H9 (cell line): ENCODE measurements around the gene LRRC38. TPM values are rescaled to one million over a fixed set of nuclear protein-coding genes. Genes with fewer than 3 reads are reported as not detected.
A peak's percentile ranks its signal among the peaks of the same experiment; 100 is the strongest.

Experiments
- DNase-seq: peaks from one replicate; pipeline ENCODE4 v3.0.0-alpha.2; 2017
- H2AFZ ChIP-seq: one replicate; pipeline ENCODE4 v1.6.1; 2013; ENCODE audit warnings: mild to moderate bottlenecking, low read length, control low read depth, moderate library complexity
- H2AK5ac ChIP-seq: 2 replicates; pipeline ENCODE4 v1.6.1; 2013; ENCODE audit warnings: low read length, control low read depth, mixed read lengths; ENCODE audit not compliant: insufficient read length
- H2BK120ac ChIP-seq: one replicate; pipeline ENCODE4 v1.6.1; 2013; ENCODE audit warnings: low read depth, mild to moderate bottlenecking, low read length, control low read depth, inconsistent platforms; ENCODE audit not compliant: poor library complexity, severe bottlenecking
- H2BK12ac ChIP-seq: 2 replicates; pipeline ENCODE4 v1.6.1; 2013; ENCODE audit warnings: low read length, control low read depth, mixed read lengths, low read depth; ENCODE audit not compliant: insufficient read length
- H2BK15ac ChIP-seq: 2 replicates; pipeline ENCODE4 v1.6.1; 2013; ENCODE audit warnings: low read depth, low read length, control low read depth
- H2BK20ac ChIP-seq: one replicate; pipeline ENCODE4 v1.6.1; 2013; ENCODE audit warnings: low read depth, mild to moderate bottlenecking, low read length, control low read depth, inconsistent platforms; ENCODE audit not compliant: poor library complexity, severe bottlenecking
- H2BK5ac ChIP-seq: 2 replicates; pipeline ENCODE4 v1.6.1; 2013; ENCODE audit warnings: low read length, control low read depth, mixed read lengths; ENCODE audit not compliant: insufficient read length
- H3K14ac ChIP-seq: 2 replicates; pipeline ENCODE4 v1.6.1; 2013; ENCODE audit warnings: low read length, control low read depth; ENCODE audit not compliant: insufficient read depth
- H3K18ac ChIP-seq: 2 replicates; pipeline ENCODE4 v1.6.1; 2013; ENCODE audit warnings: low read depth, mild to moderate bottlenecking, mixed read lengths, low read length, control low read depth; ENCODE audit not compliant: insufficient read length
- H3K23ac ChIP-seq: 2 replicates; pipeline ENCODE4 v1.6.1; 2013; ENCODE audit warnings: low read length, control low read depth, mixed read lengths, low read depth; ENCODE audit not compliant: insufficient read length
- H3K23me2 ChIP-seq: 2 replicates; pipeline ENCODE4 v1.6.1; 2013; ENCODE audit warnings: low read depth, mild to moderate bottlenecking, mixed read lengths, low read length, control low read depth; ENCODE audit not compliant: insufficient read length, poor library complexity, severe bottlenecking
- H3K27ac ChIP-seq: 2 replicates; pipeline ENCODE4 v1.5.1; 2013; ENCODE audit warnings: low read length, control low read depth, mixed read lengths, low read depth; ENCODE audit not compliant: insufficient read length
- H3K27me3 ChIP-seq: 2 replicates; pipeline ENCODE4 v1.6.1; 2013; ENCODE audit warnings: low read length, control low read depth, inconsistent platforms; ENCODE audit not compliant: insufficient read depth
- H3K4ac ChIP-seq: 2 replicates; pipeline ENCODE4 v1.6.1; 2013; ENCODE audit warnings: low read depth, mild to moderate bottlenecking, control low read depth, inconsistent platforms, low read length, moderate library complexity
- H3K4me1 ChIP-seq: 2 replicates; pipeline ENCODE4 v1.6.1; 2013; ENCODE audit warnings: low read length, control low read depth, inconsistent platforms; ENCODE audit not compliant: insufficient read depth
- H3K4me2 ChIP-seq: 2 replicates; pipeline ENCODE4 v1.6.1; 2013; ENCODE audit warnings: low read length, control low read depth, mixed read lengths; ENCODE audit not compliant: insufficient read length, insufficient read depth
- H3K56ac ChIP-seq: 2 replicates; pipeline ENCODE4 v1.6.1; 2013; ENCODE audit warnings: low read depth, mild to moderate bottlenecking, mixed read lengths, low read length, control low read depth; ENCODE audit not compliant: insufficient read length
- H3K79me1 ChIP-seq: 2 replicates; pipeline ENCODE4 v1.6.1; 2013; ENCODE audit warnings: low read depth, mild to moderate bottlenecking, moderate library complexity, low read length, control low read depth, inconsistent platforms; ENCODE audit not compliant: insufficient read depth, poor library complexity, severe bottlenecking
- H3K79me2 ChIP-seq: 2 replicates; pipeline ENCODE4 v1.6.1; 2013; ENCODE audit warnings: low read length, control low read depth, inconsistent platforms; ENCODE audit not compliant: insufficient read depth
- H3K9ac ChIP-seq: 2 replicates; pipeline ENCODE4 v1.6.1; 2013; ENCODE audit warnings: low read length, control low read depth, mixed read lengths; ENCODE audit not compliant: insufficient read length; ENCODE audit errors: extremely low read depth
- H3K9me3 ChIP-seq: one replicate; pipeline ENCODE4 v1.6.1; 2013; ENCODE audit warnings: low read depth, low read length, inconsistent platforms; ENCODE audit not compliant: control insufficient read depth
- H3T11ph ChIP-seq: one replicate; pipeline ENCODE4 v1.6.1; 2013; ENCODE audit warnings: mild to moderate bottlenecking, low read length, control low read depth, inconsistent platforms
- H4K20me1 ChIP-seq: one replicate; pipeline ENCODE4 v1.6.1; 2013; ENCODE audit not compliant: control insufficient read depth, insufficient read length, insufficient read depth
- H4K5ac ChIP-seq: 2 replicates; pipeline ENCODE4 v1.6.1; 2013; ENCODE audit warnings: low read depth, mild to moderate bottlenecking, mixed read lengths, low read length, control low read depth; ENCODE audit not compliant: insufficient read length
- H4K8ac ChIP-seq: replicated peaks from 2 replicates; pipeline ENCODE4 v1.6.1; 2013; ENCODE audit warnings: low read length, control low read depth, mixed read lengths, low read depth; ENCODE audit not compliant: insufficient read length
- H4K91ac ChIP-seq: 2 replicates; pipeline ENCODE4 v1.6.1; 2013; ENCODE audit warnings: low read depth, mild to moderate bottlenecking, moderate library complexity, mixed read lengths, low read length, control low read depth; ENCODE audit not compliant: insufficient read length
- H3K27ac Mint-ChIP-seq, 3 experiments: 2 replicates in 2 of 3; 3 replicates in 1 of 3; pipeline ENCODE4 v1.8.0; 2020 to 2021; ENCODE audit warnings: mixed read lengths in 3 of 3, mild to moderate bottlenecking in 1 of 3, moderate library complexity in 1 of 3
- H3K27me3 Mint-ChIP-seq: 2 replicates; pipeline ENCODE4 v1.8.0; 2021; ENCODE audit warnings: low read depth, mild to moderate bottlenecking, moderate library complexity, mixed read lengths
- H3K36me3 Mint-ChIP-seq, 3 experiments: 2 replicates in 2 of 3; 3 replicates in 1 of 3; pipeline ENCODE4 v1.8.0; 2020 to 2021; ENCODE audit warnings: low read depth in 3 of 3, mixed read lengths in 3 of 3; ENCODE audit not compliant: insufficient read depth in 1 of 3
- H3K4me1 Mint-ChIP-seq, 2 experiments: 2 replicates each; pipeline ENCODE4 v1.8.0; 2020; ENCODE audit warnings: mixed read lengths in 2 of 2
- H3K4me3 Mint-ChIP-seq, 2 experiments: 2 replicates in 1 of 2; 3 replicates in 1 of 2; pipeline ENCODE4 v1.8.0; 2020 to 2021; ENCODE audit warnings: mild to moderate bottlenecking in 2 of 2, mixed read lengths in 2 of 2, moderate library complexity in 1 of 2
- H3K9me3 Mint-ChIP-seq, 2 experiments: 2 replicates in 1 of 2; 3 replicates in 1 of 2; pipeline ENCODE4 v1.8.0; 2020; ENCODE audit warnings: mild to moderate bottlenecking in 2 of 2, mixed read lengths in 2 of 2, moderate library complexity in 1 of 2
- WGBS: extraction: QIAGEN DNeasy Blood & Tissue Kit; methylation state at CpG from one replicate; pipeline ENCODE4 v1.1.7; 2013; ENCODE audit warnings: missing lambda C conversion rate, low lambda C conversion rate, mixed read lengths; ENCODE audit not compliant: insufficient read length; ENCODE audit errors: extremely low coverage; 5-methylcytosine and 5-hydroxymethylcytosine counted together
- total RNA-seq: library from RNA; stranded (reverse); gene quantifications from 2 replicates; pipeline ENCODE4 v1.2.1, GENCODE V29; 2021
- TF ChIP-seq, protein P1 (sequence below): fragments of 200-600 bp; sonication (generic); conservative IDR thresholded peaks from 3 replicates; pipeline ENCODE4 v1.8.0; 2021; ENCODE audit warnings: antibody characterized with exemption, mild to moderate bottlenecking

The LRRC38 gene
- total RNA-seq, 1 experiment from 2014 or later: 0.72 TPM

DNA sequence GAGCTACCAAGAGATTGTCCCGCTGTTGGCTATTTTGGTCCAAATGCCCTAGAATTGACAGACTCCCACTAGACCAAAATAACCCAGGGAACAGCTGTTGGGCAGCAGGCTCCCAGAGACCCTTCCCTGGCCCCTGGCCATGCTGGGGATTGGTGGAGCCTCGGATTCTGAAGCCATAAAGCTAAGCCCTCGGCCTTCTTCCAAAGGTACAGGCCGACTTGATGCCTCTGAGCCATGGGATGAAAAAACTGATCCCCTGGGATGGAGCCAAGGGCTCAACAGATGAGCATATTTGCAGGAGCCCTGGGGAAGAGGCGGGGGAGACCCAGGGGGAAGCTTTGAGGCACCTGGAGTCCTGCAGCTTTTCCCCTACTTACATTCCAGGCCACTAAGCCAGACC is 1.0 kb upstream of the LRRC38 start:
- no peak overlapping the region for H2BK20ac ChIP-seq
- H3K27ac ChIP-seq: no peak overlapping the region
- Mint-ChIP-seq H3K4me3 (peak overlapping the region in 1 of 2 experiments; percentile 53; a peak in 2 of 5 replicates), H3K27ac (peak overlapping the region in 1 of 3 experiments; percentile 85; a peak in 1 of 7 replicates), H3K9me3 (peaks cover 2 to 5% of the 10 kb centered on the region in 2 experiments), H3K4me1 (peaks cover 20 to 21% of the 10 kb centered on the region in 2 experiments), H3K36me3 (no peaks in the 10 kb centered on the region; a peak in 2 of 7 replicates), H3K27me3 (peaks cover 95% of the 10 kb centered on the region)
- no peak overlapping the region for H3K18ac ChIP-seq
- H2BK120ac ChIP-seq: no peak overlapping the region
- peaks cover 11% of the 10 kb centered on the region for H3K23me2 ChIP-seq
- H3K4me1 ChIP-seq: peaks cover 2% of the 10 kb centered on the region; the same call in 1 of the 2 replicates
- H2BK5ac ChIP-seq: no peak overlapping the region
- peaks cover 37% of the 10 kb centered on the region for H3K27me3 ChIP-seq
- TF ChIP-seq, protein P1, sequence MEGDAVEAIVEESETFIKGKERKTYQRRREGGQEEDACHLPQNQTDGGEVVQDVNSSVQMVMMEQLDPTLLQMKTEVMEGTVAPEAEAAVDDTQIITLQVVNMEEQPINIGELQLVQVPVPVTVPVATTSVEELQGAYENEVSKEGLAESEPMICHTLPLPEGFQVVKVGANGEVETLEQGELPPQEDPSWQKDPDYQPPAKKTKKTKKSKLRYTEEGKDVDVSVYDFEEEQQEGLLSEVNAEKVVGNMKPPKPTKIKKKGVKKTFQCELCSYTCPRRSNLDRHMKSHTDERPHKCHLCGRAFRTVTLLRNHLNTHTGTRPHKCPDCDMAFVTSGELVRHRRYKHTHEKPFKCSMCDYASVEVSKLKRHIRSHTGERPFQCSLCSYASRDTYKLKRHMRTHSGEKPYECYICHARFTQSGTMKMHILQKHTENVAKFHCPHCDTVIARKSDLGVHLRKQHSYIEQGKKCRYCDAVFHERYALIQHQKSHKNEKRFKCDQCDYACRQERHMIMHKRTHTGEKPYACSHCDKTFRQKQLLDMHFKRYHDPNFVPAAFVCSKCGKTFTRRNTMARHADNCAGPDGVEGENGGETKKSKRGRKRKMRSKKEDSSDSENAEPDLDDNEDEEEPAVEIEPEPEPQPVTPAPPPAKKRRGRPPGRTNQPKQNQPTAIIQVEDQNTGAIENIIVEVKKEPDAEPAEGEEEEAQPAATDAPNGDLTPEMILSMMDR: no peak
- no peaks in the 10 kb centered on the region for H4K20me1 ChIP-seq
- H2AFZ ChIP-seq: no peak overlapping the region
- H2BK12ac ChIP-seq: no peak overlapping the region
- H3K4ac ChIP-seq: no peak overlapping the region
- no peak overlapping the region for H4K8ac ChIP-seq
- H3K14ac ChIP-seq: no peak overlapping the region
- DNase-seq: no peak
- H3T11ph ChIP-seq: no peak overlapping the region
- no peak overlapping the region for H3K56ac ChIP-seq
- no peaks in the 10 kb centered on the region for H3K9me3 ChIP-seq
- no peak overlapping the region for H2AK5ac ChIP-seq
- H4K5ac ChIP-seq: no peak overlapping the region
- no peak overlapping the region for H4K91ac ChIP-seq
- no peak overlapping the region for H2BK15ac ChIP-seq
- no peak overlapping the region for H3K4me2 ChIP-seq
- H3K79me1 ChIP-seq: no peaks in the 10 kb centered on the region
- no CpG with 5 or more reads among the region's 5 CpGs for WGBS
- H3K79me2 ChIP-seq: no peaks in the 10 kb centered on the region
- H3K9ac ChIP-seq: no peak overlapping the region
- no peak overlapping the region for H3K23ac ChIP-seq
